ENCODE data around the gene KCNJ18.
"Not testable (repeated sequence)": the region's sequence is repeated elsewhere in the genome, so short reads cannot be mapped to it uniquely, and the experiment has no call there.

DNA sequence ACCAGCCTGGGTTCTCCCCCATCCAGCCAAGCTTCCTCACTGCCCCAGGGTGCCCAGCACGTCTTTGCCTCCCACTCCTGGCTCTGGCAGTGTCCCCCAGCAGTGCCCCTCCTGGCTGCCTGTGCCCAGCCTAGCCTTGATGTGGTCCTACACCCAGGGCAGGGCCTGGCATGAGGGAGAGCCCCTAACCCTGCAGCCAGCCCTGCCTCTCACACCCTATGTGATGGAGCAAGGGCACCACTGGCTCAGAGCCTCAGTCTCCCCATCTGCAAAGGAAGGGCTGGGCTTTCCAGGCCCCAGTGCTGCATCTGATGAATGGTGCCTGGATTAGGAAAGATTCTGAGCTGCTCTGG lies 5.2 kb downstream of the KCNJ18 start:
- not testable (repeated sequence) for TF ChIP-seq SUZ12 (IDR thresholded peaks at IDR 0.05; ENCODE audit: extremely low read depth, insufficient read depth, insufficient read length); YY1 (IDR thresholded peaks at IDR 0.05; ENCODE audit: insufficient read depth, insufficient read length)

Measured in NT2/D1 (cell line).